Measurements from ENCODE around the gene TGFBR1. TPM values are rescaled to one million over a fixed set of nuclear protein-coding genes. Genes with fewer than 3 reads are reported as not detected.
A peak's percentile ranks its signal among the peaks of the same experiment; 100 is the strongest.

The TGFBR1 gene
- total RNA-seq, 1 donor from 2014 or later: 206 TPM

DNA sequence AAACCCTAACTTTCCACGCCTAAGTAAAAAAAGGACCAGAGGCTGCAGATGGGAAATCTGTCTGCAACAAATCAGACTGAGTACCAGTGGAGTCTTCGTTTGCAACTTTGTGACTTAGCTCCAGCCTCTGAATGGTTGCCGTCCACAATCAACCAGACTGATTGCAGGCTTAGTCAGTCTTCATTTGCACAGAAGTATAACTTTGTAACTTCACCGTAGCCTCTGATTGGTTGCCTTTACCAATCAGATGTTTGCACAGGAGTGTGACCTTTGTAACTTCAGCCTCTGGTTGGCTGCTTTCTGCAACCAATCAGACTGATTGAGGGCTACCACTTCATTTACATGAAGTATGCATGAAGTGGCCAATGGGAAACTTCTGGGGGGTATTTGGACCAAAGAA is 53.7 kb downstream of the TGFBR1 start:
- H3K4me3 Mint-ChIP-seq (ENCODE audit: unreplicated experiment): no peak overlapping the region
- H3K27ac Mint-ChIP-seq (ENCODE audit: unreplicated experiment): no peak overlapping the region
- H3K4me1 Mint-ChIP-seq (ENCODE audit: unreplicated experiment): peaks cover 7% of the 10 kb centered on the region
- H3K27me3 Mint-ChIP-seq (ENCODE audit: unreplicated experiment): peaks cover 6% of the 10 kb centered on the region
- no peaks in the 10 kb centered on the region for H3K36me3 Mint-ChIP-seq (ENCODE audit: low read depth, unreplicated experiment)
- no peak for TF ChIP-seq CTCF (IDR thresholded peaks at IDR 0.05; ENCODE audit: unreplicated experiment)
- DNase-seq (ENCODE audit: low spot score): no peak
- H3K9me3 Mint-ChIP-seq (ENCODE audit: unreplicated experiment): no peaks in the 10 kb centered on the region

DNA sequence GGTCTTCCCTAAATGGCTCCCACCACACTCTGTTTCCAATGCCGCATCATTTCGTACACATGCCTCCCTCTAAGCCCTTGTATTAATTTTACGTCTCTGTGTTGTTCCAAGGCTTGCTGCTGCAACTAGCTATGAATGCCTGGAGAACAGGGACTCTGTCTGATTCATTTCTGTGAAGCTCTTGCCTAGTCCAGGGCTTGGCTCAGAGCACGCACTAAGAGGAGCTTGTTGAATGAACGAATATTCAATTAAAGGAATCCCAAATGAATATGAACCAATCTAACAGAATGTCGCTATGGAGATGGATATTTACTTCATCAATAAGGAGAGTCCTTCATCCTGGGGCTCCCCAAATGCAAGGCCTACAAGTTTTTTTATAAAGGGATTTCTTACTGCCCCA is 55.3 kb downstream of the TGFBR1 start:
- DNase-seq (ENCODE audit: low spot score): no peak
- peaks cover 4% of the 10 kb centered on the region for H3K27me3 Mint-ChIP-seq (ENCODE audit: unreplicated experiment)
- H3K9me3 Mint-ChIP-seq (ENCODE audit: unreplicated experiment): no peaks in the 10 kb centered on the region
- H3K27ac Mint-ChIP-seq (ENCODE audit: unreplicated experiment): peak overlapping the region; percentile 8
- H3K36me3 Mint-ChIP-seq (ENCODE audit: low read depth, unreplicated experiment): no peaks in the 10 kb centered on the region
- TF ChIP-seq CTCF (IDR thresholded peaks at IDR 0.05; ENCODE audit: unreplicated experiment): no peak
- H3K4me1 Mint-ChIP-seq (ENCODE audit: unreplicated experiment): peaks cover 7% of the 10 kb centered on the region
- H3K4me3 Mint-ChIP-seq (ENCODE audit: unreplicated experiment): no peak overlapping the region

- Mint-ChIP-seq H3K36me3 (ENCODE audit: low read depth, unreplicated experiment) (no peaks in the 10 kb centered on the region), H3K4me3 (ENCODE audit: unreplicated experiment) (no peak overlapping the region), H3K4me1 (ENCODE audit: unreplicated experiment) (peaks cover 7% of the 10 kb centered on the region), H3K27ac (ENCODE audit: unreplicated experiment) (no peak overlapping the region), H3K9me3 (ENCODE audit: unreplicated experiment) (no peaks in the 10 kb centered on the region), H3K27me3 (ENCODE audit: unreplicated experiment) (peaks cover 6% of the 10 kb centered on the region)
- no peak for DNase-seq (ENCODE audit: low spot score)
- peak; percentile 75 for TF ChIP-seq CTCF (IDR thresholded peaks at IDR 0.05; ENCODE audit: unreplicated experiment)
These were observed 57.9 kb downstream of the TGFBR1 start for GRCh38 chr9:99162759-99163364.

- no peaks in the 10 kb centered on the region for H3K9me3 Mint-ChIP-seq (ENCODE audit: unreplicated experiment)
- H3K4me3 Mint-ChIP-seq (ENCODE audit: unreplicated experiment): no peak overlapping the region
- no peak overlapping the region for H3K27ac Mint-ChIP-seq (ENCODE audit: unreplicated experiment)
- no peak for TF ChIP-seq CTCF (IDR thresholded peaks at IDR 0.05; ENCODE audit: unreplicated experiment)
- peaks cover 4% of the 10 kb centered on the region for H3K27me3 Mint-ChIP-seq (ENCODE audit: unreplicated experiment)
- no peaks in the 10 kb centered on the region for H3K36me3 Mint-ChIP-seq (ENCODE audit: low read depth, unreplicated experiment)
- no peak for DNase-seq (ENCODE audit: low spot score)
- H3K4me1 Mint-ChIP-seq (ENCODE audit: unreplicated experiment): no peaks in the 10 kb centered on the region
These were observed 61.2 kb downstream of the TGFBR1 start for GRCh38 chr9:99166149-99166548.

GRCh38 chr9:99167119-99167518 is 62.2 kb downstream of the TGFBR1 start:
- TF ChIP-seq CTCF (IDR thresholded peaks at IDR 0.05; ENCODE audit: unreplicated experiment): no peak
- no peaks in the 10 kb centered on the region for H3K4me1 Mint-ChIP-seq (ENCODE audit: unreplicated experiment)
- H3K9me3 Mint-ChIP-seq (ENCODE audit: unreplicated experiment): no peaks in the 10 kb centered on the region
- H3K27ac Mint-ChIP-seq (ENCODE audit: unreplicated experiment): no peak overlapping the region
- no peak overlapping the region for H3K4me3 Mint-ChIP-seq (ENCODE audit: unreplicated experiment)
- H3K27me3 Mint-ChIP-seq (ENCODE audit: unreplicated experiment): peaks cover 7% of the 10 kb centered on the region
- peaks cover 3% of the 10 kb centered on the region for H3K36me3 Mint-ChIP-seq (ENCODE audit: low read depth, unreplicated experiment)
- DNase-seq (ENCODE audit: low spot score): no peak
